ENCODE results near the gene MEGF11.

- TF ChIP-seq CTCF (IDR thresholded peaks at IDR 0.05) = no peak
- no peak for TF ChIP-seq POLR2AphosphoS5 (IDR thresholded peaks at IDR 0.05; ENCODE audit: insufficient read depth in 1 of 2, low read depth in 1 of 2)
- no peak for TF ChIP-seq POLR2A (IDR thresholded peaks at IDR 0.05)
Observed at GRCh38 chr15:66302489-66303278, 49.1 kb upstream of the MEGF11 start.
